AG09319 (cell line): ENCODE results near the gene PRKD2.

Experiments
- DNase-seq: peaks from one replicate; pipeline ENCODE4 v3.0.0-alpha.2; 2010; ENCODE audit warnings: low read depth; ENCODE audit errors: extremely low read depth
- CTCF ChIP-seq: IDR thresholded peaks from 2 replicates; pipeline ENCODE4 v1.5.1; 2011; ENCODE audit warnings: low read depth, mild to moderate bottlenecking, inconsistent platforms, low read length, moderate library complexity

Gene PRKD2

GRCh38 chr19:46635920-46636761 is 80.8 kb downstream of the PRKD2 start, which contains the start of gene GNG8:
Gene GNG8 (minus strand): TSS chr19:46636202. CDS start chr19:46634682, 1,520 bp downstream.
- DNase-seq: no peak
- TF ChIP-seq CTCF: no peak

GRCh38 chr19:46634656-46635218 is 82.2 kb downstream of the PRKD2 start:
- DNase-seq: no peak
- no peak for TF ChIP-seq CTCF

- peak; percentile 77 for DNase-seq
- TF ChIP-seq CTCF: no peak
Measured at GRCh38 chr19:46634045-46634655, 82.8 kb downstream of the PRKD2 start.

GRCh38 chr19:46633130-46633529 is 83.8 kb downstream of the PRKD2 start:
- no peak for TF ChIP-seq CTCF
- no peak for DNase-seq

- DNase-seq: no peak
- no peak for TF ChIP-seq CTCF
Measured at GRCh38 chr19:46631481-46631880, 85.4 kb downstream of the PRKD2 start.

GRCh38 chr19:46630586-46631205 is 86.2 kb downstream of the PRKD2 start:
- no peak for TF ChIP-seq CTCF

More at GRCh38 chr19:46630586-46631205, 86.2 kb downstream of the PRKD2 start:
- no peak for DNase-seq
